ENCODE measurements around the gene TMEM145.
A peak's percentile ranks its signal among the peaks of the same experiment; 100 is the strongest.
"Not testable (repeated sequence)": the region's sequence is repeated elsewhere in the genome, so short reads cannot be mapped to it uniquely, and the experiment has no call there.

TMEM145 gene

DNA sequence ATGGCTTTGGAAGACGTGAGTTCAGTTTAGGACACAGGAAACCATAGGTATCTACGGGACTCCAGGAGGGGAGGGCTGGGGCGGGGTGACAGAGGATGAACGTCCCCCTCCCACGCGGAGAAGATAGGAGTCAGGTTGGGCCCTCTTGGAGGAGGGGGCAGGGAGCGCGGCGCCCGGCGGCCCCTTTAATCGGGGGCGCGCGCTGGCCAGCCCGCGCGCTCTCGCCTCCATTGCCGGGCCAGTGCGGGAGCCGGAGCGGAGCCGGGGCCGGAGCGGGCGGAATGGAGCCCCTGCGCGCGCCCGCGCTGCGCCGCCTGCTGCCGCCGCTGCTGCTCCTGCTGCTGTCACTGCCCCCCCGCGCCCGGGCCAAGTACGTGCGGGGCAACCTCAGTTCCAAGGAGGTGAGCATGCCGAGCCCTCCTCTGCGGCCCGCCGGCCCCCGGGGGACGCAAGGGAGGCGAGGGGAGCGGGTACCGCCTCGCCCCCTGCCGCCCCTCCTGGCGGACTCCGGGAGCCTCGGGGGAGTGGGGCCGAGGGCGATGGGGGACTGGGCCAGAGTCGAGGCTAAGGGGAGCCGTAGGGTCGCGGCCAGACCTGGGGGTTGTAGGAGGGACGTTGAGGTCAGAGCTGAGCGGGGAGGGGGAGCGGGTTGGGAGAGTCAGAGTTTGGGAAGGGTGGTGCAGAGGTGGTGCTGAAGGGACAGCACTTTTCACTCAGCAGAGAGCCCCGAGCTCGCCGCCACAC is at the start of gene TMEM145:
Gene TMEM145, plus strand, starts transcription at position 214 of the 744 bp plus-strand sequence. Its CDS starts 68 bp downstream, at position 282.
- DNase-seq (ENCODE audit: low spot score), result peak; percentile 79

DNA sequence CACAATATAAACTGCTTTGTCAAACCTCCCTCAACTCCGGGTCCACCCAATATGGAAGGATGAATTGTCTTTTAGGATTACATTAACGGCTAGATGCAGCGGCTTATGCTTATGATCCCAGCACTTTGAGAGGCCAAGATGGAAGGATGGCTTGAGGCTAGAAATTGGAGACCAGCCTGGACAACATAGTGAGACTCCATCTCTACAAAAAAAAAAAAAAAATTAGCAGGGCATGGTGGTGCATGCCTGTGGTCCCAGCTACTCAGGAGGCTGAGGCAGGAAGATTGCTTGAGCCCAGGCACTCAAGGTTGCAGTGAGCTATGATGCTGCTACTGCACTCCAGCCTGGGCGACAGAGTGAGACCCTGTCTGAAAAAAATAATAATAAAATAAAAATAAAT is 47.0 kb upstream of the TMEM145 start:
- not testable (repeated sequence) for DNase-seq (ENCODE audit: low spot score)

DNA sequence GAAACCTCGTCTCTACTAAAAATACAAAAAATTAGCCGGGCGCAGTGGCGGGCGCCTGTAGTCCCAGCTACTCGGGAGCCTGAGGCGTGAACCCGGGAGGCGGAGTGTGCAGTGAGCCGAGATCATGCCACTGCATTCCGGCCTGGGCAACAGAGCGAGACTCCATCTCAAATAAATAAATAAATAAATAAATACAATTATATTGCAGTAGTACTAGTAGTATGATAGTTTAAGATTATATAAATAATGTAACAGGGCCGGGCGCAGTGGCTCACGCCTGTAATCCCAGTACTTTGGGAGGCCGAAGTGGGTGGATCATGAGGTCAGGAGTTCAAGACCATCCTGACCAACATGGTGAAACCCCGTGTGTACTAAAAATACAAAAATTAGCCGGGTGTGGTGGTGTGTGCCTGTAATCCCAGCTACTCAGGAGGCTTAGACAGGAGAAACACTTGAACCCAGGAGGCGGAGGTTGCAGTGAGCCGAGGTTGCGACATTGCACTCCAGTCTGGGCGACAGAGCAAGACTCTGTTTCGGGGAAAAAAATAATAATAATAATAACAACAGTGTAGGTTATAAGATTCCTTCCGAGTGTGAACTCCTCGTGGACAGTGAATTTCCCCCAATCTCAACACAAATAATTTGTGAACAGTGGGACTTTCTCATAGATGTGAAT is 46.0 kb upstream of the TMEM145 start:
- not testable (repeated sequence) for DNase-seq (ENCODE audit: low spot score)

DNA sequence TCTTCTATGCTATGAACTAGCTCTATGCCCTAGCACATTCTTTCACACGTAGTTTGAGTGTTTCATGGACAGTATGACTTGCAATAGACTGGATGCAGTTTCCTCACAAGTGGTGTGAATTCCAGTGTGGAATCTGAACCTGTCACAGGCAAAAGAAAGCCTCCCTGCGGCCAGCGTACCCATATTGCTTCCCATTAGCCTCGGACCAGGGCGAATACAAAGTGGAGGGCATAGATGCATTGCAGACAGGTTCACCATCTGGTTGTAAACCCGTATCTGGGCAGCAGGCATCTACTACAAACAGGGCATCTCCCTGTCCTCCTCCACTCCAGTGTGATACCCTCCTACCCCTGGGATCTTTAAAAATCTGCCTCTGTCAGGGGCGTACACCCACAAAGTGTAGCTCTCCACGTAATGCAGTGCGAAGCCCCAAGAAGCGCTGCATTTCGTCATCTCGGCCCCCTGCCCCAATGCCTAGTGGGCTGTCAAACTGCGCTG is 45.4 kb upstream of the TMEM145 start:
- no peak for DNase-seq (ENCODE audit: low spot score)

DNA sequence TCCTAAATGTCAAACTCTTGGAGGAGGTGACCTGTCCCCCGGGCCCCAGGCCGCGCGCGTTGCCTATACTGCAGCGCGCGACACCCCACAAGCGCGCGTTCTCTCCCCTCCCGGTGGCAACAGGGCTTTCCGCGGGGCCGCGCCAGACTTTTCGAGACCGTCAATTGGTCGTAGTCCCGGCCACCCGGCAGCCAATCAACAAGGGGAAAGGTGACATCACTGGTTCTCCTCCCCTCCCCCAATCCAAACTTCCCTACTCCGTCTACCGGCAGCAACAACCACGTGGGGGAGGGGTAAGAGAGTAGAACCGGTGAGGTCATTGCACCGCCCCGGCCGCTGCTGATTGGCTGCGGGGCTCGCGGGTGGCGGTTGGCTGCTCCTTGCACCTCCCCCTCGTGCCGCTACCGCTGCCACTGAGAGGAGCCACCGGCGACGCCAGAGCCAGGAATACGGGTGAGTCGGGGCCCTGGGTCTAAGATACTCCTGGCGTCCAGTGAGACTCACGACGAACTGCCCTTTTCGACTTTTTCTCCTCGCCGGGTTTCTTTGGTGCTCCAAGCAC is 44.9 kb upstream of the TMEM145 start:
- peak; percentile 96 for DNase-seq (ENCODE audit: low spot score)

DNA sequence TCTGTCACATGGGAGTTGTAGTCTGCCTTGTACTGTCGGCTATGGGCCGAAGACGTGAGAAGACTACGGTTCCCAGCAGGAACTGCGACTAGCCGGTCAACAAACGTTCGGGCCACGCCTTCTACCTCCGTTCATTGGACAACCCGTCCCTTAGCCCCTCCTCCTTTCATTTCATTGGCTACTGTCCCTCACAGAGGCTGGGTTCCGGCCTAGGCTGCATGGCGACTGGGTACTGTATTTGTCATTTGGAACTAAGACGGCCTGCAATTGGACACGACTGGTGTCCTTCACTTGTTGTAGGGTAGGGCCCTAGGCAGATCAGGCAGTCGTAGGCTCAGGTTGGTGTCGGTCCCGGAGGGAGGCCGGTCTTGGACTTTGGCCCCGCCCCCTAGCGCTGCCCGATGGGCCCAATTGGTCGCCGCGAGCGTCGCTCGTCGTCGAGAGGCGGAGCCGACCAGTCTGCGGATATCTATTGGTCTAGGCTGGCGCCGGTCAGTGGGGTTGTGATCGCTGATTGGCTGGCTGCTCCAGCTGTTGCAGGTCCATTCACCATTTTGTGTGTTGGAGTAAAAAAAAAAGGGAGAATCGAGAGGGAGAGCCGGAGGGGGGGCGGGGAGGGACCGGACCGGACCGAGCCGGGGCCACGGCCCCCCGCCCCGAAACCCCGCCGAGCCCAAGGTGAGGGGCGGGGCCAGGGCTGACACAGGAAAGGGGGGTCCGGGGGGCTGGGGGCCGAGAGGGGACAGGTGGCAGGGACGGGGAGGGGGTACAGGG is 44.2 kb upstream of the TMEM145 start, which contains the start of gene CIC:
Gene CIC, plus strand, starts transcription at position 549 of the 774 bp plus-strand sequence. CDS start 2,532 bp downstream, outside the sequence.
- peak; percentile 98 for DNase-seq (ENCODE audit: low spot score)

DNA sequence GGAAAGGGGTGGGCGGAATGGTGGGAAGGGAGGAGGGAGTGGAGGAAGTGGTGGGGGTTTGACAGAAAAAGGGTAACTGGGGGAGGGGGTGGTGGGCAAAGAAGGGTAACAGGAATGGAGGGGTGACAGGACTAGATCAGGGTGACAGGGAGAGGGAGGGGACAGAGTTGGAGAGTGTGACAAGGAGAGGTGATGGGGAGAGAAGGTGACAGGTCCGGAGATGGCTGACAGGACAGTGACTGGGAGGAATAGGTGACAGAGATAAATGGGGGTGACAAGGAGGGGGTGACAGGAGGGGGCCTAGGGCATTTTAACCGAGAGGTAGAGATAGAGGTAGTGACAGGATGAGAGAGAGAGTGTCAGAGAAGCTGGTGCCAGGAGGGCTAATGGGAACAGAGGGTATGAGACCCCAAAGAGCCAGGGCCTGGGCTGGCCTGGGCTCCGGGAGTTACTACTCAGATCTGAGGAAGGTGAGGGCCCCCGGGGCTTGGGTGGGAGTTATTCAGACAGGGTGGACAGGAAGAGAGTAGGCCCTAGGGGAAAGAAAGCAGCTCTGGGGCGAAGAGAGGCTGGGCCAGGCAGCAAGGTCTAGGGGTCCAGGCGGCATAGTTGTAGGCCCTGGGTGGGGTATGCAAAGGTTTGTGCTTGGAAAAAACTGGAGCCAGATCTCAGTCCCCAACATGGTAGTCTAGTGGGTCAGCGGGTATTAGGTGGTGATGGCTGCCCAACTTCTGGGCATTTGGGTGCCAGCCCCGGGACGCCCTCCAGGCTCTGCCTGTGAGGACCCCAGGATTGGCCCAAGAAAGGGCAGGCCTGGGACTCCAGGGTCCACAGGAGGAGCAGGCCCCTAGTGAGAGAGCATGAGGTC is 43.4 kb upstream of the TMEM145 start:
- no peak for DNase-seq (ENCODE audit: low spot score)

DNA sequence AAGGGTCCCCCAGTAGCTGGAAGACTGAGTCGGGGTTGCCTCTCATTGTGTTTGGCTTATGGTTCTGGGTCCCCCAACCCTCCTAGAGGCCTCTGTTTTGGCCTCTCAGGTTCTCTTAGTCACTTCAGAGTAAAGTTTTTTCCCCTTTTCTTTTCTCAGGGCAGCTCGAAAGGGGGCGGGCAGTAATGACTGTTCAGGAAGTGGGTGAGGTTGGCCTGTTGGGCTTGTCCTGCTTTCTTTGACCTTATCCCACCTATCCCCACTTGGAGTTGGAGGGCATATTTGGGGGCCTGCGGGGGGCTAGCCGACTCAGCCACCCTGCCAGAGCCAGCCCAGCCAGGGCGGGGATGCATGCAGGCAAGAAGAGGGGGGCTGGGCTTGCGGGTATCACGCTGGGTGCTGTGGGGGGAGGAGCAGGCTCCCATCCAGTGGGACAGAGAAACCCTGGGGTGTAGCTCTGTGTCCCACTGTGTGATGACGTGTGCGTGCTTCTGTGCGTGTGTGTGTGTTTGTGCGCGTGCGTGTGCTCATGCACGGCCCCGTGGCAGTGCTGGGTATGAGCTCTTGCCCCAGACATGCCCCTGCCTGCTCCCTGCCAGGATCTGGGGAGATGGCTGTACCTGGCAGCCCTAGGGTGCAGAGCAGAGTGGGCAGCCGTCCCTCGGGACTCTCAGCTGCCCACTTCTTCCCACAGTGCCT is 42.6 kb upstream of the TMEM145 start:
- DNase-seq (ENCODE audit: low spot score), result peak; percentile 80

DNA sequence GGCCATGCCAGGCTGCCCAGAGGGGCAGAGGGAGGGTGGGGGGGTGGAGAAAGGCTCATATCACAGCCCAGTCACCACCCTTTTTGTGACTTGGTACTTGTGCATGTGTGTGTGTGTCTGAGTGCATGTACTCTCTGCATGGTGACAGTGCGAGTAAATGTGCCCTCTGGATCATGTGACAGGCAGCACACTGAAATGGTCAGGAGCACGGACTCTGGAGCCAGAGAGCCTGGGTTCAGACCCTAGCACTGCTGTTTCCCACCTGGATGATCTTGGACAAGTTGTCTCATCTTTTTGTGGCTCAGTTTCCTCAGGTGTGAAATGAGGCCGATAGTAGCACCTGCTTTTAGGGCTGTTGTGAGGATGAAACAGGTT is 42.1 kb upstream of the TMEM145 start:
- no peak for DNase-seq (ENCODE audit: low spot score)

DNA sequence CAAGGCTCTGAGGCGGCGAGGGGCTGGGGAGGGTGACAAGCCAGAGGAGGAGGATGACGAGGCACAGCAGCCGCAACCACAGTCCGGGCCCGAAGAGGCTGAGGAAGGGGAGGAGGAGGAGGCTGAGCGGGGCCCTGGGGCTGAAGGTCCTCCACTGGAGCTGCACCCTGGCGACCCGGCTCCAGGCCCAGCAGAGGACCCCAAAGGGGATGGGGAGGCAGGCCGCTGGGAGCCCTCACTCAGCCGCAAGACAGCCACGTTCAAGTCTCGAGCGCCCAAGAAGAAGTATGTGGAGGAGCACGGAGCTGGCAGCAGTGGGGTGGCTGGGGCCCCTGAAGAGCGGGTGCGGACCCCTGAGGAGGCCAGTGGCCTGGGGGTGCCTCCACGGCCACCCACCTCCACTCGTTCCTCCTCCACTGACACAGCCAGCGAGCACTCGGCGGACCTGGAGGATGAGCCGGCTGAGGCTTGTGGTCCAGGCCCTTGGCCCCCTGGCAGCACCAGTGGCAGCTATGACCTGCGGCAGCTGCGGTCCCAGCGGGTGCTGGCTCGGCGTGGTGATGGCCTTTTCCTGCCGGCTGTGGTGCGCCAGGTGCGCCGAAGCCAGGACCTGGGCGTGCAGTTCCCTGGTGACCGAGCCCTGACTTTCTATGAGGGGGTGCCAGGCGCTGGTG is 41.1 kb upstream of the TMEM145 start:
- no peak for DNase-seq (ENCODE audit: low spot score)

DNA sequence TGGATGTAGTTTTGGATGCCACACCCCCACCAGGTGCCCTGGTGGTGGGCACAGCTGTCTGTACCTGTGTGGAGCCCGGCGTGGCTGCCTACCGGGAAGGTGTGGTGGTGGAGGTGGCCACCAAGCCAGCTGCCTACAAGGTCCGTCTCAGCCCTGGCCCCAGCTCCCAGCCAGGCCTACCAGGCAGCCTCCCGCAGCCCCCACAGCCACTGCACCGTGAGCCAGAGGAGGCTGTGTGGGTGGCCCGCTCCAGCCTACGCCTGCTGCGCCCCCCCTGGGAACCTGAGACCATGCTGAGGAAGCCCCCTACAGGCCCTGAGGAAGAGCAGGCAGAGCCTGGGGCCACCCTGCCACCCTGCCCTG is 40.6 kb upstream of the TMEM145 start:
- DNase-seq (ENCODE audit: low spot score), result no peak

DNA sequence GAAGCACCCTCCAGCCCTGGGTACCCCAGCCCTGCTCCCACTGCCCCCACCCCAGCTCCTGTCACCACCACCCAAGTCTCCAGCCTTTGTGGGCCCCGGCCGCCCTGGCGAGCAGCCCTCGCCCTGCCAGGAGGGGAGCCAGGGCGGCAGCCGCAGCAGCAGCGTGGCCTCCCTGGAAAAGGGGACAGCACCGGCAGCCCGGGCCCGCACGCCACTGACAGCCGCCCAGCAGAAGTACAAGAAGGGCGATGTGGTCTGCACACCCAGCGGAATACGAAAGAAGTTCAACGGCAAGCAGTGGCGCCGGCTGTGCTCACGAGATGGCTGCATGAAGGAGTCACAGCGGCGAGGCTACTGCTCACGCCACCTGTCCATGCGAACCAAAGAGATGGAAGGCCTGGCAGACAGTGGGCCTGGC is 40.1 kb upstream of the TMEM145 start:
- DNase-seq (ENCODE audit: low spot score), result no peak

DNA sequence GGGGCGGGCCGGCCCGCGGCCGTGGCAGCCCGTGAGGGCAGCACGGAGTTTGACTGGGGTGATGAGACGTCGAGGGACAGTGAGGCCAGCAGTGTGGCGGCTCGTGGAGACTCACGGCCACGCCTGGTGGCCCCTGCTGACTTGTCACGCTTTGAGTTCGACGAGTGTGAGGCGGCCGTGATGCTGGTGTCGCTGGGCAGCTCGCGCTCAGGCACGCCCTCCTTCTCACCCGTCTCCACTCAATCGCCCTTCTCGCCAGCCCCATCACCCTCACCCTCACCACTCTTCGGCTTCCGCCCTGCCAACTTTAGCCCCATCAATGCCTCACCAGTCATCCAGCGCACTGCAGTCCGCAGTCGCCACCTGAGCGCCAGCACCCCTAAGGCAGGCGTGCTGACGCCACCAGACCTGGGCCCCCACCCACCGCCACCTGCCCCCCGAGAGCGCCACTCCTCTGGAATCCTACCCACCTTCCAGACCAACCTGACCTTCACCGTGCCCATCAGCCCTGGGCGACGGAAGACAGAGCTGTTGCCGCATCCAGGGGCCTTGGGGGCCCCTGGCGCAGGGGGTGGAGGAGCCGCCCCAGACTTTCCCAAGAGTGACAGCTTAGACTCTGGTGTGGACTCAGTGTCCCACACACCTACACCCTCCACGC is 39.6 kb upstream of the TMEM145 start:
- no peak for DNase-seq (ENCODE audit: low spot score)

DNA sequence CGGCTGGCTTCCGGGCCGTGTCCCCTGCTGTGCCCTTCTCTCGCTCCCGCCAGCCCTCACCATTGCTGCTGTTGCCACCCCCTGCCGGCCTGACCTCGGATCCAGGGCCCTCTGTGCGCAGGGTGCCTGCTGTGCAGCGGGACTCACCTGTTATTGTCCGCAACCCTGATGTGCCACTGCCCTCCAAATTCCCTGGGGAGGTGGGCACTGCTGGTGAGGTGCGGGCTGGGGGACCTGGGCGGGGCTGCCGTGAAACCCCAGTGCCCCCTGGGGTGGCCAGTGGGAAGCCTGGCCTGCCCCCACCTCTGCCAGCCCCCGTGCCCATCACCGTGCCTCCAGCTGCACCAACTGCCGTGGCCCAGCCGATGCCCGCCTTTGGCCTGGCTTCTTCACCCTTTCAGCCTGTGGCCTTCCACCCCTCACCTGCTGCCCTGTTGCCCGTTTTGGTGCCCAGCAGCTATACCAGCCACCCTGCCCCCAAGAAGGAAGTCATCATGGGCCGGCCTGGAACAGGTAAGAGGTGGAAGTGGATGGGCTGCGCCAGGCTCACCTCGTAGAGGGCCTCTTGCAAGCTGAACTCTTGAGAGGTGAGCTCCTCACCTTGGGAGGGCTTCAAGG is 38.9 kb upstream of the TMEM145 start:
- DNase-seq (ENCODE audit: low spot score), result no peak

DNA sequence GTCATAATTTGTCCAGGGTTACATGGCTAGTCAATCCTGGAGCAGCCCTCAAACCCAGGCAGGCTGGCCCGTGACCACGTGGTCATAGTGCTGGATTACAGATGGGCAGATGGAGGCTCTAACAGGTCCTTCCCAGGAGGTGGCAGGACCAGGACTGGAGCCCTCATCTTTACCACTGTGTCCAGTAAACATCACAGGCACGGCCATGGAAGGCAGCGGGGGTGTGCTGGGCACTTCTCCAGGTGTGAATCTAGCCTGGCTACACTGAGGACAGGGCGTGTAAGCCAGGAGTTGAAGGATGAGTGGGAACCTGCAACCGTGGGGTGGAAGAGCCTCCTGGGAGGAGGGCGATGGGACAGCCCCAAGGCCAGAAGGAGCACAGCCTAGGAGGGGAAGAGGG is 38.0 kb upstream of the TMEM145 start:
- no peak for DNase-seq (ENCODE audit: low spot score)

DNA sequence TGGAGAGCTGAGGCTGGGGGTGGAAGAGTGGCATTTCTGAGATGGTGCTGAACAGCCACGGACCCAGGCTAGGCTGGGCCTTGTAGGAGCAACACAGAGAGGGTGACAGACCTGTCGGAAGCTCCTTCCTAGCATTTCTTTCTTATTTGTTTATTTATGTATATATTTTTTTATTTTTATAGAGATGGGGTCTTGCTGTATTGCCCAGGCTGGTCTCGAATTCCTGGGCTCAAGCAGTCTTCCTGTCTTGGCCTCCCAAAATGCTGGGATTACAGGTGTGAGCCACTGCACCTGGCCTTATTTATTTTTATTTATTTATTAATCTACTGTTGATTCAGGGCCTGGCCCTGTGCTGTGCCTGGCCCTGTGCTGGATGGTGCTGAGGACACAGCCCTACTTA is 37.6 kb upstream of the TMEM145 start:
- DNase-seq (ENCODE audit: low spot score), result no peak

DNA sequence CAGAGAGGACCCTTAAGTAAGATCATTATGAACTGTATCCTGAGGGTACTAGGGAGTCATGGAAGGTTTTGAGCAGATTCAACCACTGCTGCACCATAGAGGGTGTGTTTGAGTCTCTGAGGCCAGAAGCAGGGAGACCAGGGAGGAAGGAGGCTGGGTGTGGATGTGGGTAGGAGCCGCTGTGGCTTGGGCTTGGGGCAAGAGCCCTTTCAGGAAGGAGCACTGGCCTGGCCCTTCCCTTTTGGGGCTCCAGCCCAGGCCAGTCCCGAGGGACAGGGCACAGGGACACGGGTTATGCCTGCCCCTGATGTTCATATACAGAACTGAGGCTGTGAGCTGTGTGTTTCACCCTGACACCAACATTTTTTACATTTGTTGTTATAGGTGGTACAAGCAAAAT is 36.8 kb upstream of the TMEM145 start:
- DNase-seq (ENCODE audit: low spot score), result no peak

DNA sequence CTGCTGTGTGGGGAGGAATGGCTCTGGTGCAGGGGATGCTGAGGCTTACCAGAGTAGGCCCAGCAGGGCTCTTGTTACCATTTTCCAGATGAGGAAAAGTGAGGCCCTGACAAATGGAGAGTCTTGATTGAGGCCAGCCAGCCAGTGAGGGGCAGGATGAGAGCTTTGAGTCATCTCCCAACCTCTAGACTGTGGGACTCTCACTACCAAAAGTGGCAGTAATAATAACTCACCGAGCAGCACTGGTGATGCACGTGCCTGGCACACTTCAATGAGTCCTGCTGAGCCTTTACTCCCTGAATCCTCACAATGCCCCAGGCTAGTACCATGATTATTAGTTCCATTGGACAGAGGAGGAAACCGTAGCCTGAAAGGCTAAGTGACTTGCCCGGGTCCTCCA is 36.3 kb upstream of the TMEM145 start:
- no peak for DNase-seq (ENCODE audit: low spot score)

DNA sequence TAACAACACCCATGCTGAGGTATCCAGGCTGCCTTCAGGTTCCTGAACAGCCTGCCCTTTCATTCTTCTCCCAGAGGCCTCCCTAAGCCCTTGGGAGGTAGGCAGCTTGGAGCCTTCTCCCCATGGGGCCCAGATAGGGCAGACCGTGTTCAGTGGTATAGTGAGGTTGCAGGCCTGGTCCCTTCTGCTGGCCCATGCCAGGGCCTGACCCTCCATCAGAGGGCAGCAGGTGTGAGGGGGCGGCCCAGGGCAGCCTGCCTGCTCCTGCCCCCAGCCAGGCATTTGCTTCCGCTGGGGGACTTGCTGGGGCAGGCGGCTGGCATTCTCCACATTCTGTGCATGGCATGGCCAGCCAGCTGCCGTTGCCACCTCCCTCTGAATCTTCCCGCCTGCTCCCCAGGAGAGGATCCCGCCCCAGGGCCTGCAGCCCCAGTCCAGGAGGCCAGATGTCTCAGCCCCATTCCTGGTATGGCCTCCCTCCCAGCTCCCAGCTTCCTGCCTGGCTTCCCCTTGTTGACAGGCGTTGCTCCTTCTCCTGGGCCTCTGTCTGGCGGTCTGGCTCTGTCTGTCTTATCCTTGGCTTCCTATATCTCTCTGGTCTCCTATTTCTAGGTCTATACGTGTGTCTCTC is 35.2 kb upstream of the TMEM145 start:
- peak; percentile 43 for DNase-seq (ENCODE audit: low spot score)
